Neutrophil (primary cell): Measurements from ENCODE around the gene ZBTB32.
A peak's percentile ranks its signal among the peaks of the same experiment; 100 is the strongest.

Experiments
- H3K27ac ChIP-seq: fragments of 200-600 bp; sonication (generic); 2 replicates; pipeline ENCODE4 v1.5.1; 2016; ENCODE audit warnings: mild to moderate bottlenecking, moderate library complexity
- H3K27me3 ChIP-seq: fragments of 200-600 bp; sonication (generic); 2 replicates; pipeline ENCODE4 v1.6.0; 2016; ENCODE audit warnings: mild to moderate bottlenecking
- H3K36me3 ChIP-seq: fragments of 200-600 bp; sonication (generic); 2 replicates; pipeline ENCODE4 v1.5.1; 2017
- H3K4me1 ChIP-seq, 2 experiments: fragments of 200-600 bp in 1 of 2; sonication (generic) in 1 of 2; 1 replicate in 1 of 2; 2 replicates in 1 of 2; pipeline versions ENCODE4 v1.5.1 to v1.6.1; 2013 to 2016; ENCODE audit warnings: low read depth in 1 of 2, low read length in 1 of 2, mild to moderate bottlenecking in 1 of 2, moderate library complexity in 1 of 2; ENCODE audit not compliant: control insufficient read depth in 1 of 2, insufficient read depth in 1 of 2
- H3K4me3 ChIP-seq, 2 experiments: fragments of 200-600 bp in 1 of 2; sonication (generic) in 1 of 2; 1 replicate in 1 of 2; 2 replicates in 1 of 2; pipeline ENCODE4 v1.5.1; 2013 to 2016; ENCODE audit warnings: low read depth in 1 of 2, low read length in 1 of 2, mild to moderate bottlenecking in 1 of 2, moderate library complexity in 1 of 2
- H3K9me3 ChIP-seq: fragments of 200-600 bp; sonication (generic); 2 replicates; pipeline ENCODE4 v1.5.1; 2016
- CTCF ChIP-seq: fragments of 200-600 bp; sonication (generic); IDR thresholded peaks from 2 replicates; pipeline ENCODE4 v1.5.1; 2016; ENCODE audit warnings: antibody characterized with exemption

ZBTB32 gene

GRCh38 chr19:35740108-35740422 lies 35.7 kb downstream of the ZBTB32 start:
- Histone ChIP-seq H3K36me3 (peaks cover 48% of the 10 kb centered on the region), H3K27ac (peak overlapping the region; percentile 98), H3K4me1 (peaks cover 48 to 53% of the 10 kb centered on the region in 2 experiments), H3K4me3 (peak overlapping the region; percentile 91 to 93), H3K27me3 (no peaks in the 10 kb centered on the region), H3K9me3 (no peaks in the 10 kb centered on the region)
- TF ChIP-seq CTCF: no peak

GRCh38 chr19:35740423-35741202 lies 36.3 kb downstream of the ZBTB32 start:
- H3K27ac ChIP-seq: peak overlapping the region; percentile 98
- H3K9me3 ChIP-seq: no peaks in the 10 kb centered on the region
- H3K36me3 ChIP-seq: peaks cover 42% of the 10 kb centered on the region
- TF ChIP-seq CTCF: peak; percentile 38
- peak overlapping the region; percentile 91 to 93 for H3K4me3 ChIP-seq
- H3K4me1 ChIP-seq: peaks cover 49 to 54% of the 10 kb centered on the region in 2 experiments
- H3K27me3 ChIP-seq: no peaks in the 10 kb centered on the region

GRCh38 chr19:35741203-35741515 lies 36.8 kb downstream of the ZBTB32 start:
- no peak for TF ChIP-seq CTCF
- Histone ChIP-seq H3K4me3 (peak overlapping the region; percentile 91 to 93), H3K9me3 (no peaks in the 10 kb centered on the region), H3K27ac (peak overlapping the region; percentile 98), H3K27me3 (no peaks in the 10 kb centered on the region), H3K36me3 (peaks cover 37% of the 10 kb centered on the region), H3K4me1 (peaks cover 54 to 59% of the 10 kb centered on the region in 2 experiments)

- peaks cover 59 to 69% of the 10 kb centered on the region in 2 experiments for H3K4me1 ChIP-seq
- peak within 1 kb of the TSS; percentile 91 to 93 for H3K4me3 ChIP-seq
These were observed 37.9 kb downstream of the ZBTB32 start, which contains the start of gene IGFLR1 for GRCh38 chr19:35742121-35742724. TSS of gene IGFLR1 (minus strand) at chr19:35742452. CDS start at chr19:35741180, 1,272 bp downstream.

More at GRCh38 chr19:35742121-35742724, 37.9 kb downstream of the ZBTB32 start, which contains the start of gene IGFLR1:
- H3K36me3 ChIP-seq: peaks cover 26% of the 10 kb centered on the region
- H3K27ac ChIP-seq: peak within 1 kb of the TSS; percentile 98
- H3K9me3 ChIP-seq: no peaks in the 10 kb centered on the region
- no peak for TF ChIP-seq CTCF
- no peaks in the 10 kb centered on the region for H3K27me3 ChIP-seq
